GM12878 (cell line): Measurements from ENCODE around the gene CHST4. TPM values are rescaled to one million over a fixed set of nuclear protein-coding genes. Genes with fewer than 3 reads are reported as not detected.

Source experiments
- ATAC-seq: fragments of 200-7000 bp; cut with Tn5 transposase; 3 replicates; pipeline ENCODE4 v1.9.1; 2020; ENCODE audit warnings: mild to moderate bottlenecking, moderate library complexity
- BruUV-seq: library from RNA; stranded (reverse); fragments of 400-500 nt; replicated peaks from 2 replicates; lab custom pipeline; 2021; lab: Mats Ljungman, UMichigan
- CTCF ChIA-PET: fragments of 300-600 bp; sonication (Branson Sonifier 250); formaldehyde crosslinking; extraction: SDS; loops from one replicate; lab custom pipeline; 2021; ENCODE audit warnings: inconsistent platforms; lab: Yijun Ruan, JAX
- POLR2A ChIA-PET: fragments of 350-600 bp; formaldehyde crosslinking; extraction: SDS; loops from one replicate; lab custom pipeline; 2021; ENCODE audit warnings: inconsistent platforms; lab: Charles Lee
- RAD21 ChIA-PET: fragments of 300-600 bp; sonication (Branson Sonifier 250); formaldehyde crosslinking; loops from one replicate; lab custom pipeline; 2023; ENCODE audit warnings: antibody characterized with exemption; ENCODE audit not compliant: unreplicated experiment; lab: Charles Lee
- SMC1A ChIA-PET: fragments of 300-600 bp; sonication (Branson Sonifier 250); formaldehyde crosslinking; loops from one replicate; lab custom pipeline; 2023; ENCODE audit not compliant: unreplicated experiment, uncharacterized antibody; lab: Charles Lee
- DNase-seq: peaks from one replicate; pipeline ENCODE4 v3.0.0-alpha.2; 2011; ENCODE audit warnings: low read depth, low spot score
- FAIRE-seq: peaks from 3 replicates; lab custom pipeline; 2011; peaks lifted over from hg19 to GRCh38; lab: Jason Lieb, UNC
- H2AFZ ChIP-seq: 2 replicates; pipeline ENCODE4 v1.6.0; 2011; ENCODE audit warnings: low read depth, low read length, control low read depth; ENCODE audit not compliant: control insufficient read depth
- H3K27ac ChIP-seq: 2 replicates; pipeline ENCODE4 v1.5.1; 2011; ENCODE audit warnings: control low read depth; ENCODE audit not compliant: control insufficient read depth, insufficient read depth
- H3K27me3 ChIP-seq, 2 experiments: replicated peaks in 1 of 2; 2 replicates each; pipeline versions ENCODE4 v1.6.0 to v1.6.1; 2011; ENCODE audit warnings: low read length in 1 of 2; ENCODE audit not compliant: control insufficient read depth in 2 of 2, insufficient read depth in 2 of 2
- H3K36me3 ChIP-seq, 2 experiments: 2 replicates each; pipeline ENCODE4 v1.5.1; 2011; ENCODE audit warnings: low read length in 1 of 2; ENCODE audit not compliant: control insufficient read depth in 2 of 2, insufficient read depth in 2 of 2
- H3K4me1 ChIP-seq: 2 replicates; pipeline ENCODE4 v1.6.1; 2011; ENCODE audit warnings: mild to moderate bottlenecking, low read length, moderate library complexity, mixed read lengths; ENCODE audit not compliant: control insufficient read depth, insufficient read depth
- H3K4me2 ChIP-seq: 2 replicates; pipeline ENCODE4 v1.6.0; 2011; ENCODE audit warnings: control low read depth; ENCODE audit not compliant: control insufficient read depth, insufficient read depth
- H3K4me3 ChIP-seq: fragments of 200-600 bp; sonication (generic); 2 replicates; pipeline ENCODE4 v1.5.1; 2016
- H3K79me2 ChIP-seq: 2 replicates; pipeline ENCODE4 v1.6.0; 2011; ENCODE audit warnings: low read length; ENCODE audit not compliant: control insufficient read depth, insufficient read depth
- H3K9ac ChIP-seq: 2 replicates; pipeline ENCODE4 v1.8.0; 2011; ENCODE audit warnings: low read length, control low read depth, mixed read lengths; ENCODE audit not compliant: control insufficient read depth, insufficient read depth
- H3K9me3 ChIP-seq: replicated peaks from 3 replicates; pipeline ENCODE4 v1.5.1; 2011; ENCODE audit warnings: mild to moderate bottlenecking, low read length; ENCODE audit not compliant: control insufficient read depth, insufficient read depth
- H4K20me1 ChIP-seq: 2 replicates; pipeline ENCODE4 v1.6.0; 2011; ENCODE audit not compliant: control insufficient read depth, insufficient read depth
- ATF2 ChIP-seq: IDR thresholded peaks from 2 replicates; pipeline ENCODE4 v1.6.1; 2012; ENCODE audit warnings: low read length, inconsistent platforms
- CHD1 ChIP-seq: IDR thresholded peaks from 2 replicates; pipeline ENCODE4 v1.6.1; 2012; ENCODE audit warnings: low read depth, low read length, improper control_type of control experiment
- CTCF ChIP-seq, 3 experiments: IDR thresholded peaks in 2 of 3; conservative IDR thresholded peaks in 1 of 3; 2 replicates each; pipeline ENCODE4 v1.5.1; 2011; ENCODE audit warnings: low read depth in 3 of 3, low read length in 3 of 3, mild to moderate bottlenecking in 3 of 3, control low read depth in 2 of 3, moderate library complexity in 2 of 3, inconsistent platforms in 1 of 3, mixed read lengths in 1 of 3; ENCODE audit not compliant: control insufficient read depth in 2 of 3, insufficient read depth in 1 of 3; ENCODE audit errors: extremely low read depth in 1 of 3
- NFXL1 ChIP-seq: fragments of 450-650 bp; IDR thresholded peaks from 2 replicates; pipeline ENCODE4 v1.6.1; 2017; ENCODE audit warnings: antibody characterized with exemption, mild to moderate bottlenecking, borderline replicate concordance
- STAT1 ChIP-seq: fragments of 450-650 bp; conservative IDR thresholded peaks from 2 replicates; pipeline ENCODE4 v1.6.1; 2014; ENCODE audit warnings: antibody characterized with exemption, mild to moderate bottlenecking
- TARDBP ChIP-seq: IDR thresholded peaks from 2 replicates; pipeline ENCODE4 v1.6.1; 2016; ENCODE audit warnings: borderline replicate concordance
- TCF12 ChIP-seq: IDR thresholded peaks from 2 replicates; pipeline ENCODE4 v1.6.1; 2011; ENCODE audit warnings: low read depth, mild to moderate bottlenecking, low read length
- ZBTB33 ChIP-seq: fragments of 450-650 bp; IDR thresholded peaks from 2 replicates; pipeline ENCODE4 v1.6.1; 2017; ENCODE audit warnings: mild to moderate bottlenecking
- ZBTB4 ChIP-seq: fragments of 450-650 bp; formaldehyde crosslinking; IDR thresholded peaks from 2 replicates; pipeline ENCODE4 v1.4.0; 2022; ENCODE audit warnings: mild to moderate bottlenecking, moderate library complexity
- WGBS: methylation state at CpG from one replicate; pipeline ENCODE4 v1.1.6; 2016; ENCODE audit warnings: low lambda C conversion rate; ENCODE audit not compliant: insufficient replicate concordance, insufficient coverage; ENCODE audit errors: missing lambda C conversion rate; 5-methylcytosine and 5-hydroxymethylcytosine counted together
- in situ Hi-C: fragments of 300-500 bp; cut with MboI; formaldehyde crosslinking; loops from 9 replicates; pipeline ENCODE4 v1.14.3; 2018; ENCODE audit warnings: mixed read lengths
- intact Hi-C: fragments of 100-400 bp; cut with micrococcal nuclease; formaldehyde crosslinking; loops from one replicate; pipeline ENCODE4 v1.14.2; 2022; ENCODE audit not compliant: unreplicated experiment
- polyA plus RNA-seq, 11 experiments: library from polyadenylated mRNA; depleted of rRNA in 4 of 11; unstranded in 6 of 11; stranded (reverse) in 5 of 11; fragments of >200 nt; fragmentation: Nextera tagmentation in 4 of 11; fragmentation: Illumina TruSeq in 1 of 11; extraction: Ambion mirVana in 4 of 11; extraction: Trizol in 1 of 11; gene quantifications; 1 replicate in 1 of 11; 2 replicates in 10 of 11; pipeline versions ENCODE4 v1.2.1 to v1.2.3, GENCODE V29; 2011 to 2016; ENCODE audit warnings: inconsistent platforms in 2 of 11, missing spikeins in 2 of 11, low read depth in 1 of 11
- total RNA-seq, 4 experiments: library from RNA; depleted of rRNA in 3 of 4; stranded (reverse); fragments of >200 nt in 3 of 4; fragmentation: Illumina TruSeq in 1 of 4; extraction: Trizol in 1 of 4; gene quantifications; 2 replicates each; pipeline versions ENCODE4 v1.2.1 to v1.2.3, GENCODE V29; 2013 to 2021

CHST4 gene
- total and polyA plus RNA-seq, 10 of the 15 experiments (the other 5 are each of a cell fraction or from before 2014, with no cell fraction given): 0.10 to 1.7 (median 0.79) TPM

GRCh38 chr16:71555230-71555891 is 29.1 kb downstream of the CHST4 start (continued):
- TF ChIP-seq ZBTB4 (CRISPR knock-in tag): no peak
- TF ChIP-seq CHD1: no peak
- no peak for TF ChIP-seq ZBTB33
- no peak for TF ChIP-seq TARDBP
- TF ChIP-seq STAT1: no peak

GRCh38 chr16:71557299-71557698 is 31.1 kb downstream of the CHST4 start:
- TF ChIP-seq TCF12 (no peak), ATF2 (no peak), NFXL1 (no peak), CTCF (IDR thresholded peaks at IDR 0.05 in 2 of 3, conservative IDR thresholded peaks at IDR 0.05 in 1 of 3; ENCODE audit: control insufficient read depth in 2 of 3, extremely low read depth in 1 of 3, insufficient read depth in 1 of 3, low read depth in 3 of 3, low read length in 3 of 3) (no peak)
- in situ Hi-C loops: no loop called here
- Histone ChIP-seq H3K27ac (no peak overlapping the region), H3K4me2 (no peak overlapping the region), H4K20me1 (no peaks in the 10 kb centered on the region), H3K9ac (no peak overlapping the region), H3K4me1 (no peaks in the 10 kb centered on the region), H3K4me3 (no peak overlapping the region), H2AFZ (no peak overlapping the region), H3K79me2 (no peaks in the 10 kb centered on the region), H3K36me3 (no peaks in the 10 kb centered on the region), H3K27me3 (no peaks in the 10 kb centered on the region), H3K9me3 (no peaks in the 10 kb centered on the region; the same call in 2 of the 3 replicates)
- intact Hi-C loops: no loop called here
- WGBS: 51% methylated on average over 3 of the region's 3 CpGs
- ChIA-PET CTCF (interaction anchor here (1.3 kb wide), 1 partner anchor 14 kb away, joined by 3 read pairs; no protein-coding TSS in a partner anchor), RAD21 (no interaction called here), SMC1A (no interaction called here), POLR2A (no interaction called here)
- FAIRE-seq (no peak), ATAC-seq (no peak), DNase-seq (no peak)
- BruUV-seq: no TSS peak
